Spleen (tissue), 7 donors: ENCODE measurements around the gene SIK3.

ENCODE experiments used
- CTCF ChIP-seq, 11 experiments: fragments of 200-600 bp in 7 of 11; fragments of 450-650 bp in 4 of 11; sonication (generic) in 4 of 11; IDR thresholded peaks in 8 of 11; conservative IDR thresholded peaks in 3 of 11; 1 replicate in 7 of 11; 2 replicates in 4 of 11; pipeline versions ENCODE4 v1.4.0 to v1.8.0; 2016 to 2021; ENCODE audit warnings: antibody characterized with exemption in 11 of 11, inconsistent platforms in 4 of 11, mild to moderate bottlenecking in 1 of 11
- POLR2A ChIP-seq, 3 donors: fragments of 450-650 bp; IDR thresholded peaks; one replicate each; pipeline ENCODE4 v1.5.1; 2017; ENCODE audit warnings: antibody characterized with exemption in 3 of 3, mild to moderate bottlenecking in 1 of 3
- POLR2AphosphoS5 ChIP-seq, 3 donors: sonication (generic); formaldehyde crosslinking; IDR thresholded peaks; one replicate each; pipeline ENCODE4 v1.5.1; 2017; ENCODE audit warnings: antibody characterized with exemption in 3 of 3
- donor health status: DM: no; HTN: no; CAD: no; lungs with moderate emphysema.
- donor health status: DM: no; HTN: no; CAD: no.
- donor health status: DM: no; HTN: no; CAD: no.

DNA sequence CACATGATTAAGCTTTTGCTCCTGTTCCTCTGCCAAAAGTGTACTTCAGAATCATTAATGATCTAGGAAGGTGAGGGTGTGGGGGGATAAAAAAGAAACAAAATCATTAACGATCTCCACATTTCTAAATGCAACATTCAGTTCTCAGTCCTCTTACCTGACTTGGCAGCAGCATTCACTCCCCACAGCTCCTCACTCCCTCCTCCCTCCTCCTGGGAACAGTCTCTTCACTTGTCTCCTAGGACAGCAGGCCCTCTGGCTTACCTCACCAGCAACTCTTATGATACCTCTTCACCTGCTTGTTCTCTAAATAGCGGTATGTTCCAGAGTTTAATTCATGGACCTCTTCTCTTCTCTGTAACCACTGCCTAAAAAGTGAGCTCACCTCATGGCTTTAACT is 204.3 kb downstream of the SIK3 start:
- no peak for TF ChIP-seq CTCF (IDR thresholded peaks at IDR 0.05 in 8 of 11, conservative IDR thresholded peaks at IDR 0.05 in 3 of 11)
- no peak for TF ChIP-seq POLR2AphosphoS5 (IDR thresholded peaks at IDR 0.05)
- TF ChIP-seq POLR2A (IDR thresholded peaks at IDR 0.05), result no peak
